Effector CD4-positive, alpha-beta T cell (primary cell): Measurements from ENCODE around the gene ERGIC3.

Source experiments
- DNase-seq: peaks from one replicate; pipeline ENCODE4 v3.0.0-alpha.2; 2020

ERGIC3 gene

DNA sequence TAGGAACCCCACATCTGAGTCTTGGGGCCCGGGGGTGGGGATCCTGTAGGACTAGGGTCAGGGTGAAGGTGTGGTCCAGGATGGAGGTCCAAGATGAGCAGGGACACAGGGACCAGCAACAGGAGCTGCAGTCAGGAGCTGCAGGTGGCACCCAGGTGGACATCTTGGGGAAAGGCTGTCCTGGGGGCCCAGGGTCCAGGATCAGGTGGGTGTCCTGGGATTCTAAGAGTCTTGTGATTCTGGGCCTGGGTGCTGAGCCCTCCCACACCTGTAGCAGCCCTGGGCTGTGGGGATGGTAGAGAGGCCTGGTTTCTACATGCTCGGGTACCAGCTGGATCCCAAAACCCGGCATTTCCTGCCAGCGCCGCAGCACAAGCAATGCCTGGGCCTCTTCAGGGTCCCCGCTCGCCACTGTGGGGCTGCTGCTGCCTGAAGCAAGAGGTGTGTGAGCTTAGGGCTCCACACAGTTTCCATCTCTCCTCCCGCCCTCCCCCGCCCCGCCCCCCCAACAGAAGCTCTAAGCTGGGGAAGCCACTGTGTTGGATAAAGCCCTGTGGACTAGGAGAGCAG is 20.7 kb downstream of the ERGIC3 start:
- no peak for DNase-seq

DNA sequence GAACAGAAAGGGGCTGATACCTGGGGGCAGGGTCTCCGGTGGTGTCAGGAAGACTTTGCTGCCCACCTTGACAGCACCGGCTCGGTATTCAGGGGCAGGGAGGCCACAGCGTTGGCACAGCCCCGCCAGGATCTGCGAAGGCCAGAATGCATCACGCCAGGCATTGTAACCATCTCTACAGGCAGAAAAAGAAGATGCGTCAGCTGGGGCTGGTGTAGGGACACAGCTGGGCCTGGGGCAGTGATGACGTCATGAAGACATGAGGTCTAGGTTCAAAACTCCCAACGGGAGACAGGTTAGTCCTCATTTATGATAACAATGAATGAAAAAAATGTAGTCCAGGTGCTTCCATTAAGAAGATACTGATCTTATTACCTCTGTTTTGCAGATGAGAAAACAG is 22.0 kb downstream of the ERGIC3 start:
- no peak for DNase-seq

DNA sequence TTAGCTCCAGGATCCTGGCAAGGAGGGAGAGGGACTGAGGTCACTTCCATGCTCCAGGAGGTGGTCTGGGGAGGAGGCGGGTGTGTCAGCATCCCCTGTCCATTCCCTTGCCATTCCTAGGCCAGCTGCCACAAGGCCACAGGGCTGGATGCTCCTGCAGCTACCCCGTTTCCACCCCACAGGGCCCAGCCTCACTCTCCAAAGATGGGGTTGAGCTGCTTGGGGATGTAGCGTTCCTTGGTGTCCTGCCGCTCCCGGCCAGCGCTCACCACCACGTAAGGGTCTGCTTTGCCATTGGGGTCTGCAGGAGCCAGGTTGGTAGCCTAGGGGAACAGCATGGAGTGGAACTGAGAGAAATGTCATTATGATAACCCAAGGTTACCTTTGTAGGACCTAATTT is 23.0 kb downstream of the ERGIC3 start:
- DNase-seq: no peak

GRCh38 chr20:35568645-35569044 is 26.8 kb downstream of the ERGIC3 start:
- DNase-seq: no peak

GRCh38 chr20:35571555-35571954 is 29.7 kb downstream of the ERGIC3 start:
- no peak for DNase-seq

DNA sequence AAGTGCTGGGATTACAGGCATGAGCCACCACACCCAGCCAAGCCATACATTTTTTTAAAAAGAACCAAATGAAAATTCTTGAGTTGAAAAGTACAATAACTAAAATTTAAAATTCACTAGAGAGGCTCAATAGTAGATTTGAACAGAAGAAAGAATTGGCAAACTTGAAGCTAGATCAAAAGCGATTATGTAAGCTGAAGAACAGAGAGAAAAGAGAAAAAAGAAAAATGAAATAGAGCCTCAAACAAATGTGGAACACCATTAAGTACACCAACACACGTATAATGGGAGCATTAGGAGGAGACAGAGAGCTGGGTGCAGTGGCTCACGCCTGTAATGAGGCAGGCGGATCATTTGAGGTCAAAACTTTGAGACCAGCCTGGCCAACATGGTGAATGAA is 31.0 kb downstream of the ERGIC3 start:
- no peak for DNase-seq

- DNase-seq: no peak
Measured at GRCh38 chr20:35575958-35576357, 34.1 kb downstream of the ERGIC3 start.

GRCh38 chr20:35576816-35577215 is 34.9 kb downstream of the ERGIC3 start:
- no peak for DNase-seq

- no peak for DNase-seq
Measured at GRCh38 chr20:35578469-35578868, 36.6 kb downstream of the ERGIC3 start.

GRCh38 chr20:35579196-35579595 is 37.3 kb downstream of the ERGIC3 start:
- DNase-seq: no peak

GRCh38 chr20:35582131-35582530 is 40.3 kb downstream of the ERGIC3 start:
- DNase-seq: no peak

DNA sequence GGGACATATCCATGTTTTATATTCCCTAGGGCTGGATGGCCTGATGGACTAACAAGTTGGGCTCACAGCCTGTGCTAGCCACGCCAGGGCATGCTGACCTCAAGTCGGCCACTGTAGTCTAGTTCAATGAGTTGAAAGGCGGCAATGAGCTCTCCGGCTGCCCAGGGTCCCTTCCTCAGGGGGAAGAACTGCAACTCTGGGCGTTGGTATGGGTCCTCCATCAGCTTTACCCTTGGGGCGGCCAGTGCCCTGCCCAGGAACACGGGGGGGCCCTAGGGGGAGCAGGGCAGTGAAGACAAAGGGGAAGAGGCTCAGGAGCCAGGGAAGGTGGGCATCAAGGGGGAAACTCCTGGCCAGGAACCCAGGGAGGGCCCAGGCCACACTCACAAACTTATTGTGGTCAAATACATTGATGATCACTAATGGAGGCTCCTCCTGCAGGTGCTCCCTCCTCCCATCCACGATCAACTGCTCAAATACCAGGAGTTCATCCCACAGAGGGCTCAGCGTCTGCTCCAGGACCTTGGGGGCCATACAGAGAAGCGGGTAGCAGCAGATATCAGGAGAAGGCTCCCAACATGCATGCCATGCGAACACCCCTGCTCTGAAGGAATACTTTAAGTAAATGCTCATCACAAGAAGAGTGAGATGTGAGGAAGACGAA is 41.0 kb downstream of the ERGIC3 start:
- no peak for DNase-seq

DNA sequence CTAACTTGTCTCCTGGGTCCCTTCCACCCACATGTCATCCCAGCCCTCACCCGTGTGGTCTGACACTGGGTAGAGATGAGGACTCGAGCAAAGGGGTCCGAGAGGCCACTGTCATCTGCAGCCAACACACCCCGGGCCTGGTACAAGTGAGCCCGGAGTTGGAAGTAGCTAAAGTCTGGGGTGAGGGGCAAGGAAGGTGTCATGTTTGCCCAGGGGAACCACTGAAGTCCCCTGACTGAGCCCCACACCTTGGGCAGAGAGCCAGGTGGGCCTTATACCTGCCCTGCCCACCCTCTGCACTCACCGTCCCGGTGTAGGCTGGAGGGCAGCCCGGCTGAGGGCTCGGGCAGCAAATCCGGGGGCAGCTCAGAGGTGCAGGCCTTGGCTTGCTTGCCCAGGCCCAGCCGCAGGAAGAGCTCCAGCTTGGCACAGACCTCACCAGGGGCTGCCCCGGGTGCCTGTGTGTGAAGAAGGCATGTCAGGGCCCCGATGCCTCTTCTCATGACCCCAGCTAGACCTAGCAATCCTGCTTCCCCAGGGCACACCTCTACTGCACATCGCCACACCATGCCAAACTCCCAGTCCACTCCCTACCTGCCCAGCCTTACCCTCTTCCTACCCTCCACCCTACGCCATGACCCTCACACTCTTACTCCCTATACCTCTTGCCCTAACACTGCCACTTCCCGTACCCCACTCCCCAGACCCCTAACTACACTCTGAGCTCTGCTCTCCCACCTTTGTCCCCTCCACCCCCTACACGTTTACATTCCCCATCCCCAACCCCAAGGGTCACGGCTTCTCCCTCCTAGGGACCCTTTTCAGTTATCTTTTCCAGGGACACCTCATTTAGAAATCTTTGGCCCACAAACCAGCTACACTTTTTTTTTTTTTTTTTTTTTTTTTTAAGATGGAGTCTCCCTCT is 42.0 kb downstream of the ERGIC3 start:
- no peak for DNase-seq

DNA sequence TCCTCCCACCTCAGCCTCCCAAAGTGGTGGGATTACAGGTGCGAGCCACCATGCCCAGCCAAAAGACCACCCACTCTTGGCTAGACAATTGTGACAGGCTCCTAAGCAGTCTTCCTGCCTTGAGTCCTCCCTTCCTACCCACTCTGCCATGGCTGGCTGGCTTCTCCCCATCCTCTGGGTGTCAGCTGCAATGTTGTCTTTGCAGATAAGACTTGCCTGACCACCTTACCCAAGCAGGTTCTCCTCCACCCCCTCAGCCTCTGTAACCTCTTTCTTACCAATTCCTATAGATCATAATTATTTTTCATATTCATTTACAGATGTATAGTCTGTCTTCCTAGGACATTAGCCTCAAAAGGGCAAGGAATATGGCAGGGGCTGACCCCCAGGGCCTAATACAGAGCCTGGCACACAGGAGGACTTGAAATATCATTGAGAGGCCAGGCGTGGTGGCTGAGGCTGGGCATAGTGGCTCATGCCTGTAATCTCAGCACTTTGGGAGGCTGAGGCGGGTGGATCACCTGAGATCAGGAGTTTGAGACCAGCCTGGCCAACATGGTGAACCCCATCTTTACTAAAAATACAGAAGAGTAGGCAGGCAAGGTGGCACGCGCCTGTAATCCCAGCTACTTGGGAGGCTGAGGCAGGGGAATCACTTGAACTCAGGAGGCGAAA is 45.0 kb downstream of the ERGIC3 start:
- no peak for DNase-seq

DNA sequence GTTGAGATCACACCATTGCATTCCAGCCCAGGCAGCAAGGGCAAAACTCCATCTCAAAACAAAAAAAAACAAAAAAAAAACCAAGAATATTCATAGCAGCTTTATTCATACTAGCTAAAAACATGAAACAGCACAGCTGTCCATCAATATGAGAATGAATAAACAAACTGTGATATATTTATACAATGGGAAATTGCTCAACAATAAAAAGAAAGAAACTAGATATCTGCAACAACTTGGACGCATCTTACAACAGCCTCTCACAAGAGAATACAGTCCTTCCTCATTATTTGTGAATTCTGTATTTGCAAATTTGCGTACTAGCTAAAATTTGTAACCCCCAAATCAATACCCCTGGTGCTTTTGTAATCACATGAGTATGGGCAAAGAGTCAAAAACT is 45.6 kb downstream of the ERGIC3 start:
- DNase-seq: no peak

DNA sequence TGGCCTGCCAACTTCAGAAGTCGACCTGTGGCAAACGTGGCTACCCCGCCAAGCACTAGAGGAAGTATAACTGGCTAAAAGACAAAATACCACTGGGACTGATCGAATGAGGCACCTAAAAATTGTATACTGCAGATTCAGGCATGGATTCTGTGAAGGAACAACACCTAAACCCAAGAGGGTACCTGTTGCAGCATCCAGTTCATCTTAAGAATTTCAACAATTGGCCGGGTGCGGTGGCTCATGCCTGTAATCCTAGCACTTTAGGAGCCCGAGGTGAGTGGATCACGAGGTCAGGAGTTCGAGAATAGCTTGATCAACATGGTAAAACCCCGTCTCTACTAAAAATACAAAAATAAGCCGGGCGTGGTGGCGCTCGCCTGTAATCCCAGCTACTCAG is 46.5 kb downstream of the ERGIC3 start:
- no peak for DNase-seq

GRCh38 chr20:35592339-35592974 is 50.6 kb downstream of the ERGIC3 start:
- DNase-seq: no peak

- no peak for DNase-seq
Measured at GRCh38 chr20:35595456-35595855, 53.6 kb downstream of the ERGIC3 start.

- no peak for DNase-seq
Measured at GRCh38 chr20:35595901-35596300, 54.0 kb downstream of the ERGIC3 start.

GRCh38 chr20:35597186-35597585 is 55.3 kb downstream of the ERGIC3 start:
- DNase-seq: no peak

GRCh38 chr20:35598476-35598875 is 56.6 kb downstream of the ERGIC3 start:
- no peak for DNase-seq

DNA sequence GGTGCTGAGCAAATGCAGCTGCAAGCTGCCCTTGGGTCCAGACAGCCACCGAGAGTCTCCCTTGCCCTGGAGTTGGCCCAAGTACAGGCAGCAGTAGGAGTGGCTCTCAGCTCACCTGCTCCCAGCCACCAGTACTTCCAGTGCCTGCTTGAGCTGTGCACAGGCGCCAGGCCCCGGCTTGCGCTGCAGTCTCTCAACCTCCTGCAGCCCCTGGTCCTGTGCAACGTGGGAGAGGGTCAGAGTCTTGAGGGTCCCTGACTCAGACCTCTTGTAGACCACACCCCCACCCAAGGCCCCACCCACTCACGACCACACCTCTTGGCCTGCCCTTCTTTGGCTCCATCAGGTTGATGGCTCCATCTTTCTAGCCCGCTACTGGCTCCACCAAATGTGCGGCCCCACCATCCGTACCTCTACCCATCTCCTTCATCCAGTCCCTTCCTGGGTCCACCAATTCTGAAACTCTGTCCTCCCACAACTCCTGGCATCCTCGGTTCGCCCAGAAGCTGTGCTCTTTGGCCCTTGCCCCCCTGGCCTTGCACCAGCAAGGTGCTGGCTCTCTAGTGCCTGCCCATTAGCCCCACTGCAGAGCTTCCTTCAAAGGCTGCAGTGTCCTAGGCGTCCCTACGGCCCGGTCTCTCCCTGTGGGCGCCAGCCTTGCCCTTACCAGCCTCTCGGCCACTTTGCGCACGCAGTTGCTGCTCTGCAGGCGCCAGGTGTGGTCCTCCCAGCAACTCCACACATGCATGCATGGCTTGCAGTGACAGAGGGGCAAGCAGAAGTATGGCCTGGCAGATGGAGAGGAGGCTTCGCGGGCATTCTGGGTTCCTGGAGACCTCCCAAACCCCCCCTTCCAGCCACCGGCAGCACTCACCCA is 57.3 kb downstream of the ERGIC3 start:
- no peak for DNase-seq
